HG03139 (cell line): ENCODE data around the gene SUN1.
"Not testable (repeated sequence)": the region's sequence is repeated elsewhere in the genome, so short reads cannot be mapped to it uniquely, and the experiment has no call there.

ENCODE experiments used
- ATAC-seq: cut with Tn5 transposase; IDR thresholded peaks from one replicate; pipeline ENCODE4 v1.9.1; 2021; ENCODE audit not compliant: unreplicated experiment

SUN1 gene

DNA sequence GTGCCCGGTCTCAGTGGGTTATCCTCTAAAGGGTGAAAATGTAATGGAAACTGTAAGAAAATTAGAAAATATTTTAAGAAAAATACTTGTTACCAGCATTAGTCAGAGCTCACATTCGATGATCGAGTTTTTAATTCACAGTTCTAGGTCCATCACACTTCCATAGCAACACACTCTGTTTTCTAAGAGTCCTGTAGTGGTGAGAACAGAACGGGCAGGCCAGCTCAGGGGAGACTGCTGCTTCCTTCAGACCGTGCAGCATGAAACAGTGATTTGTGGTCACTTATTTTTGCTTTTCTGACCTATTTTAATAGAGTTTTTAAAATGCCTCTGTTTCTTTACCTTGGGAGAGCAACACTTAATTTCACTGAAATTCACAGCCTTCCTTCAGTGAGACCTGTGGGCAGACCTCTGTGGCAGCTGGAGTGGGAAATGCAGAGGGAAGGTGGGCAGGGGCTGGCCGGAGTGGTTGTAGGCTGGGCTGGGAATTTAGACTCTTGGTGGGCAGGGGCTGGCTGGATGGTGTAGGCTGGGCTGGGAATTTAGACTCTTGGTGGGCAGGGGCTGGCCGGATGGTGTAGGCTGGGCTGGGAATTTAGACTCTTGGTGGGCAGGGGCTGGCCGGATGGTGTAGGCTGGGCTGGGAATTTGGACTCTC, 1.5 kb downstream of the SUN1 start:
- ATAC-seq: no peak

- no peak for ATAC-seq
These were observed 2.0 kb downstream of the SUN1 start for GRCh38 chr7:834277-834676.

DNA sequence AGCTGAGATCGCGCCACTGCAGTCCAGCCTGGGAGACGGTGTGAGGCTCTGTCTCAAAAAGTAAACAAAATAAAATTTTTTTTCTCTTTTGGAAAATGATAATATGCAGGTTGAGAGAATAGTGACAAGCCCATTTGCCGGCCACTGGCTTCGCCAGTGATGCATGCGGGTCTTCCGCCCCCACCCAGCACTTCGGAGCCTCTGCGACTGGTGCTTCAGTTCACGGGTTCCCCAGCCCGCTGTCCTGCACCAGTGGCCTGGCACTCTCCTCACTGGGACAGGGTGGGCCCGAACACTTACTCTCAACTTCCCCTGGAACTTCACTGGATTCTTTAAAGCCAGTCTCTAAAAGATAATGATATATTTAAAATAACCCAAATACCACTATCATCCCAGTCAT, 2.7 kb downstream of the SUN1 start:
- no peak for ATAC-seq

DNA sequence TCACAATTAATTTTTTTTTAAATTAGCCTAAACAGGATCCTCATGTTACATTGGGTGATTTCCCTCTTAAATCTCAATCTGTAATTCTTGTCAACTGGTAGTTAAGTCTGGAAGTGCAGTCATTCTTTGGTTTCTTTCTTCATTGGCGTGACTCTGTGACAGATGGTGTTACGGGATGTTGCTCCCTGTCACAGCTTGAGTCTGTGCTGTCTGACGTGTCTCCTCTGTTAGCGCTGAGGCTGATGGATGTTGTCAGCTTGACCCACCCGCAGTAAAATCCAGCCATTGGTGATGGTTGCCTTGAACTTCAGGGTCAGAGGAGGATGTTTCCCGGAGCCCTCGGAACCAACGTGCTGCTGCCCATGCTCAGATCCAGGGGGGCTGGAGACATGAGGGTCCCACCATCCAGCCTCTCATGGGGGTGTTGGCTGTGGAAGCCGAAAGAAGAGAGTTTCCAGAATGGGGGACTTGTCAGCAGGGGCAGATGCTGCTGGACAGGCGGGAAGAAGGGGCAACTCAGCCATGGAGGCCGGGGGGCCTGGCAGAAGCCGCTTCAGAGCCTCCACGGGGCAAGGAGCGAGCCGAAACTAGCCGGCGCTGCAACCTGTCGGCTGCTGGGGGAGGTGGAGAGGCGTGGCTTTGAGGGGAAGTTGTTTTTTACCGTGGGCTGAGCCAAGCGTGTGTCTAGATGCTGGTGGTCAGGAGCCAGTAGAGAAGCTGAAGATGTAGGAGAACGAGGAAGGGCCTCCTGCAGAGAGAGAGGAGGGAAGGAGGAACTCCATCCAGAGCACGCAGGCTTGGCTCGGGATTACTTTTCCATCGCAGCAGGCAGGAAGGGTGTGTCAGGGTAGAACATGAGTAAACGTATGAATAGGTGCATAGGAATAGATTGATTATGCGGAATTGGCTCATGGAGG, 3.5 kb downstream of the SUN1 start:
- no peak for ATAC-seq

- no peak for ATAC-seq
These were observed 4.2 kb downstream of the SUN1 start for GRCh38 chr7:836429-836828.

DNA sequence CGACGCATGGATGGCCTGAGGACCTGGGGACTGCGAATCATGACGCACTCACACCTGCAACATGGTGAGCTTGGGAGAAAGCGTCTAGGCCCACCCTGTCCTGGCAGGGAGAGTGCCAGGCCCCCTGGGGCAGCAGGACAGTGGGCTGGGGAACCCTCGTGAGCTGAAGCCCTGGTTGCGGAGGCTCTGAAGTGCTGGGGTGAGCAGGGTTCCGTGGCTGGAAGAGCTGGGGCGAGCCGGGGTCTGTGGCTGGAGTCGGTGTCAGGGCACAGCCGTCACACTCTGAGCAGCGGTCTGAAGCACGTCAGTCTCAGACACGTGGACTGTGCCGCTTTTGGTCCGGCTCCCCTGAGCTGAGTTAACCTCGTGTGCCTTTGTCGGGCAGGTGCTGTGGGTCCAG, 4.7 kb downstream of the SUN1 start:
- no peak for ATAC-seq

DNA sequence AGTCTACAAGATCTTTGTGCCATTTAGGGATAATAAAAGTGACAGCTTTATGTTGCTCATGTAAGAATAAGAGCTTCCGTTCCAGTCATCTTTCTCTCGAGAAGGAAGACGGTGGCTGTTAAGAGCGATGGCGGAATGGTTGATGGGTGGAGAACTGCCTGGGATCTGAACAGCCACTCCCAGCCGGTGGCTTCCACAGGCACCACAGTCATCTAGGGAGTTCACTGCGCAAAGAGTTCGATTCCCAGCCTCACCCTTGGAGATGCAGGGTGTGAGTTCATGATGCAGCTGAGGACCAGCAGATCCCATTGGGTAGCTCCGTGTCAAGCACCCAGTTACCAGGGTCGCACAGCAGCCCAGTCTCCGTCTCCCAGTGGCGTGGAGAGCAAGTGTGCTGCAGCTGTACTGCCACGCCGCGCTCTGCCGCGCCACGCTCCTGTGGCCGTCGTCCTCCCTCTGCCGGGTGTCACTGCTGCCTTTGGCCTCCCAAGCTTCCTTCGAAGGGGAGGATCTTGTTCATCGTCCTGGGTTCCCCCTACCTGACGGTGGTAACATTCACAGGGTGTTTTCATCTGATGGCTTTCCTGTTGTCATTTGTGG, 7.8 kb downstream of the SUN1 start:
- ATAC-seq: no peak

GRCh38 chr7:841943-842342, 9.7 kb downstream of the SUN1 start:
- no peak for ATAC-seq

DNA sequence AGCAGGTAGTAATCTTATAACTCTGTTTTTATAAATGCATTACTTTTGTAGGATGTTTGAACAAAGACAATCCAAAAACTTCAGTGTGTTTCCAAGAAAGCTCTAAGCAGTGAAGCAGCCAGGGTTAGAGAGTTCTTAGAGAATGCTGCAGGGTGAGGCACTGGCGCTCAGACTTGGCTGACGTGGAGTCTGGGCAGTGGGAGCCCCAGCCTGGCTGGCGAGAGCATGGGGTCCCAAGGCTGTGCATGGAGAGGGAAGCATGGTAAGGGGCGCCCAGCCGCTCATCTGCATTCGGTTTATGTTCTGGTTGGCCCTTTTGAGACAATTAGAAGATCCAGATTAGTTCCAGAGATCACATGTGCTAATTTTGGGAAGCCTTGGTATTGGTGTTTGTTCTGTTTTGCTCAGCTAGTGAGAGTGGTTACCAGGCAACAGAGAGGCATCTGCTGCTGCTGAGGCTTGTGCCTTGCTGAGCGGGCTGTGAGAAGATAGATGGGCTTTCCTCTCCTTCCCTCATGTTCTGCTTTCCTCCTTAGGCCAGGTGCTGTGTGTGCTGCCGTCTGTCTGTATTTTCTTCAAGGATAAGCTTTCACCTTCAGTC, 10.3 kb downstream of the SUN1 start:
- ATAC-seq: no peak

DNA sequence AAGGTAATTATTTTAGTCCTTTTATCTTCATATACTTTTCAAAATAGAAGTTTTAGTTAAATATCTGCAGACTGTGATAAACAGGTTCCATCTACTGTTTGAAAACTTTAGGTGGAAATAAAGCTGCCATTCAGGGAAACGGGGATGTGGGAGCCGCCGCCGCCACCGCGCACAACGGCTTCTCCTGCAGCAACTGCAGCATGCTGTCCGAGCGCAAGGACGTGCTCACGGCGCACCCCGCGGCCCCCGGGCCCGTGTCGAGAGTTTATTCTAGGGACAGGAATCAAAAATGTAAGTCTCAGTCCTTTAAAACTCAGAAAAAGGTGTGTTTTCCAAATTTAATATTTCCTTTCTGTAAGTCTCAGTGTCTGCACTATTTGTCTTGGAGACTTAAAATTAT, 11.0 kb downstream of the SUN1 start:
- ATAC-seq: no peak

DNA sequence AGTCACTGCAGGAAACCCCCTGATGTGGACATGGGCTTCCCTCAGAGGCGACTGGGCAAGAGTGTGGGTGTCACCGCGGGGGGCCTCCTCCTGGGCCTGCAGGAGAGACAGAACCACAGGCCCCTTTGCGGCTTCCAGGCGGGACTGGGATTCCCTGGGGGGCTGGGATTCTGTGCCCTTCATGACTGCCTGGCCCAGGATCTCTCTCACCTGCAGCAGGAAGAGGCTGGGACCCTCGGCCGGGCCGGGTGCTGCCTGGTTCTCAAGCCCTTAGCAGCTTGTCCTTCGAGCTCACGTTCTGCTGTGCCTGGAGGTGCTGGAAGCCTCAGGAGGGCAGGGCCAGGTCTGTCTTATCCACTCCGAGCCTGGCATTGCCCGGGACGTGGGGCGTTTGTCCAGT, 11.8 kb downstream of the SUN1 start:
- no peak for ATAC-seq

- ATAC-seq: no peak
These were observed 12.2 kb downstream of the SUN1 start for GRCh38 chr7:844514-844913.

- ATAC-seq: no peak
These were observed 12.8 kb downstream of the SUN1 start for GRCh38 chr7:845091-845490.

- no peak for ATAC-seq
These were observed 13.5 kb downstream of the SUN1 start for GRCh38 chr7:845731-846130.

DNA sequence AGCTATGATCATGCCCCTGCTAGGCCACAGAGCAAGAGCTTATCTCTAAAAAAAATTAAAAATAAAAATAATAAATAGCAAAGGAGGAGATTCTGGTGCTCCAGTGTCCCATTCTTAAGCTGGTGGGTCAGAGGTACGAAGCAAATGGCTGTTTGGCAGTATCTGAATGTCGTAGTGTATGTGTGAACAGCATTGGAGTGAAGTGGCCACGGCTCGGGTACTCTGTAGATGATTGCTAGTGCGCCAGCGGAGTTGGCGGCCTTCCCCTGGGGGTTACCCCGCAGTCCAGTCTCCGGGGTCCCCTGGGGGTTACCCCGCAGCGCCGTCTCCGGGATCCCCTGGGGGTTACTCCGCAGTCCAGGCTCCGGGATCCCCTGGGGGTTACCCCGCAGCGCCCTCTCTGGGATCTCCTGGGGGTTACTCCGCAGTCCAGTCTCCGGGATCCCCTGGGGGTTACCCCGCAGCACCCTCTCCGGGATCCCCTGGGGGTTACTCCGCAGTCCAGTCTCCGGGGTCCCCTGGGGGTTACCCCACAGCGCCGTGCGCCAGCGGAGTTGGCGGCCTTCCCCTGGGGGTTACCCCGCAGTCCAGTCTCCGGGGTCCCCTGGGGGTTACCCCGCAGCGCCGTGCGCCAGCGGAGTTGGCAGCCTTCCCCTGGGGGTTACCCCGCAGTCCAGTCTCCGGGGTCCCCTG, 14.8 kb downstream of the SUN1 start:
- not testable (repeated sequence) for ATAC-seq

DNA sequence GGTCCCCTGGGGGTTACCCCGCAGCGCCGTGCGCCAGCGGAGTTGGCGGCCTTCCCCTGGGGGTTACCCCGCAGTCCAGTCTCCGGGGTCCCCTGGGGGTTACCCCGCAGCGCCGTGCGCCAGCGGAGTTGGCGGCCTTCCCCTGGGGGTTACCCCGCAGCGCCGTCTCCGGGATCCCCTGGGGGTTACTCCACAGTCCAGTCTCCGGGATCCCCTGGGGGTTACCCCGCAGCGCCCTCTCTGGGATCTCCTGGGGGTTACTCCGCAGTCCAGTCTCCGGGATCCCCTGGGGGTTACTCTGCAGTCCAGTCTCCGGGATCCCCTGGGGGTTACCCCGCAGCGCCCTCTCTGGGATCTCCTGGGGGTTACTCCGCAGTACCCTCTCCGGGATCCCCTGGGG, 15.5 kb downstream of the SUN1 start:
- ATAC-seq: not testable (repeated sequence)

- ATAC-seq: no peak
These were observed 16.9 kb downstream of the SUN1 start for GRCh38 chr7:849145-849544.

DNA sequence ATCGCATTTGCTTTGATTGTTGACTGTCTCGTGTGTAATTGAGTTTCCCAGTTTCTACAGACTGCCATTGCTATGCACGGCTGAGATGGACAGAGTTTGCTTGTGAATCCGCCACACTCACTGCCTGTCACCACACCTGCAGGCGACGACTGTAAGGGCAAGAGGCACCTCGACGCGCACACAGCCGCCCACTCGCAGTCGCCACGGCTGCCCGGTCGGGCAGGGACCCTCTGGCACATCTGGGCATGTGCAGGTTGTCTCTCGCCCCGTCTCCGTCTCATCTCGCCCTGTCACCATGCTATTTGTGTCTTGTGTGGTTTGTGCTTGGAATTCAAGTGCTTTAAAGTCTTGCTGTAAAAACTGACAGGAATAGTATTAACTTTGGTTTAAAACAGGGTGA, 17.5 kb downstream of the SUN1 start:
- ATAC-seq: no peak

GRCh38 chr7:851204-851603, 18.9 kb downstream of the SUN1 start:
- no peak for ATAC-seq

- ATAC-seq: no peak
These were observed 21.3 kb downstream of the SUN1 start for GRCh38 chr7:853366-854117.
